Fibroblast of gingiva (primary cell): ENCODE results near the gene CAPN8.
"Not testable (repeated sequence)": the region's sequence is repeated elsewhere in the genome, so short reads cannot be mapped to it uniquely, and the experiment has no call there.

ENCODE experiments used
- DNase-seq: peaks from one replicate; pipeline ENCODE4 v3.0.0-alpha.2; 2011; ENCODE audit warnings: low read depth

Gene CAPN8

DNA sequence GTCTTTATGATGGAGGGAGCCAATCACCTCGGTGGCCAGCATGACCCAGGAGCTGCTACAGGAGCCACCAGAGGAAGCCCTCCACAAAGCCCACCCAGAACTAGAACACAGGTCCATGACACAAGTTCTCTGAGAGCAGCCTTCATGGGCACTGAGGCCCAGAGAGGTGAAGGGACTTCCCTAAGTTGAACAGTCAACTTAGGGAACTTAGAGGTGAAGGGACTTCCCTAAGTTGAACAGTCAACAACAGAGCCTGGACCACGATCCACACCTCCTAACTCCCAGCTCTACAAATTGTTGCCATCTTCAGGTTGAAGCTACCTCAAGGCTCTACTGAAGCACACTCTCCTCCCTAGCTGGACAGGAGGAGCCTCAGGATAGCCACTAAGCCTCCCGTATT, 139.5 kb downstream of the CAPN8 start:
- DNase-seq = no peak

- DNase-seq = no peak
These were observed 140.0 kb downstream of the CAPN8 start for GRCh38 chr1:223525546-223525945.

- no peak for DNase-seq
These were observed 140.5 kb downstream of the CAPN8 start for GRCh38 chr1:223524930-223525451.

DNA sequence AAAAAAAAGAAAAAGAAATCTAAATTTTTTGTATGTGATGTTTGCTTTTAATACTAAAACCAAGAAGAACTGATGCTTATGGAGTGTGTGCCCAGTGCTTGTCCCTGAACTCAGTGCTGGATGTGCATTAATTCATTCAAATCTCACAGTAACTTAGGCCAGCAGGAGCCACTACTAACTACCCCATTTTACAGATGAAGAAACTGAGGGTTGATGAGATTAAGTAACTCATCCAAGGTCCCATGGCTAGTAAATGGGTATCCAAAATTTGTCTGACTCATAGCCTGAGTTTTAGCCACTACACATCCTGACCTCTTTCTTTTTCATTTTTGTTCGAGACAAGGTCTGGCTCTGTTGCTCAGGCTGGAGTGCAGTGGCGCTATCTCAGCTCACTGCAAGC, 144.4 kb downstream of the CAPN8 start:
- DNase-seq = no peak

- no peak for DNase-seq
These were observed 145.3 kb downstream of the CAPN8 start for GRCh38 chr1:223520200-223520599.

DNA sequence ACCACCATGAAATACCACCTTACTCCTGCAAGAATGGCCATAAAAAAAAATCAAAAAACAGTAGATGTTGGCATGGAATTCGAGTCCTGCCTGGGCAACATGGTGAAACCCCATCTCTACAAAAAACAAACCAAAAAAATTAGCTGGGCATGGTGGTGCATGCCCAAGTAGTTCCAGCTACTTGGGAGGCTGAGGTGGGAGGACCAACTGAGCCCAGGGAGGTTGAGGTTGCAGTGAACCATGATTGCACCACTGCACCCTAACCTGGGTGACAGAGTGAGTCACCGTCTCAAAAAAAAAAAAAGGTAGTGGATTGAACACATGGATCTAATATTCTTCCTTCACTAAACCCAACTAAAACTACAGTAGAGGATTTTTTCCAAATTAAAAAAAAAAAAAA, 146.4 kb downstream of the CAPN8 start:
- no peak for DNase-seq

GRCh38 chr1:223518553-223518952, 146.9 kb downstream of the CAPN8 start:
- DNase-seq = not testable (repeated sequence)

GRCh38 chr1:223515926-223516325, 149.6 kb downstream of the CAPN8 start:
- no peak for DNase-seq

GRCh38 chr1:223515421-223515820, 150.1 kb downstream of the CAPN8 start:
- DNase-seq = no peak

- DNase-seq = no peak
These were observed 150.9 kb downstream of the CAPN8 start for GRCh38 chr1:223514644-223515043.

- no peak for DNase-seq
These were observed 152.2 kb downstream of the CAPN8 start for GRCh38 chr1:223513309-223513708.

- DNase-seq = no peak
These were observed 153.4 kb downstream of the CAPN8 start for GRCh38 chr1:223512057-223512456.

DNA sequence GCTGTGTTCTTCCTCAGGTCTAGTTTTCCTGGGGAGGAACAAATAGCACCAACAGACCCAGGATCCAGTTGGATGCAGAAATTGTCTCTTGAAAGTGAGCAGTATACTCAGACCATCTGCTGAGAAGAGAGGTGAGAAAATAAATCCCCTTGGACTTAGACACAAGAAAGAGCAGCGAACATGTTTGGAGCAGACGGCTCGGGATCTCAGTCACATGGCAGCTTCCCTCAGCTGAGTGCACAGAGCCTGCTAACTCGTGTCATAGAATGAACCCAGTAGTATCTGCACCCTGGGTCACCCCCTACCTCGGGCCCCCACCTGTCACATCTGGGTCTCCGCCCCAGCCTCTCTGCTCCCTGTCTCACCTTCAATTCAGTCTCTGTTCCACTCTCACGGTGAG, 156.7 kb downstream of the CAPN8 start:
- DNase-seq = no peak

GRCh38 chr1:223504741-223505140, 160.8 kb downstream of the CAPN8 start:
- peak; percentile 30 for DNase-seq

DNA sequence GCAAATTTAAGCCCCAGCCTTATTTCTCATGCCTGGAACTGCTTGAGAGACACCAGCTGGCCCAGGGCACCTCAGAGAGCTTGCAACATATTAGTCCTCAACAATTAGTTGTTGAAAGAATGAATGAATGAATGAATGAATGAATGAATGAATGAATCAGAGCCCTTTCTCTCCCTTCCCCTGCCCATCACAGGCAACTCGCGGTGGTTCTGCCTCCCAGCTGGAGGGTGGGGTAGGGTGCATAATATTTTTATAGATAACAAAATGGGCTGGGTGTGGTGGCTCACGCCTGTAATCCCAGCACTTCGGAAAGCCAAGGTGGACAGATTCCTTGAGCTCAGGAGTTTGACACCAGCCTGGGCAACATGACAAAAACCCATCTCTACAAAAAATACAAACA, 162.2 kb downstream of the CAPN8 start:
- no peak for DNase-seq

DNA sequence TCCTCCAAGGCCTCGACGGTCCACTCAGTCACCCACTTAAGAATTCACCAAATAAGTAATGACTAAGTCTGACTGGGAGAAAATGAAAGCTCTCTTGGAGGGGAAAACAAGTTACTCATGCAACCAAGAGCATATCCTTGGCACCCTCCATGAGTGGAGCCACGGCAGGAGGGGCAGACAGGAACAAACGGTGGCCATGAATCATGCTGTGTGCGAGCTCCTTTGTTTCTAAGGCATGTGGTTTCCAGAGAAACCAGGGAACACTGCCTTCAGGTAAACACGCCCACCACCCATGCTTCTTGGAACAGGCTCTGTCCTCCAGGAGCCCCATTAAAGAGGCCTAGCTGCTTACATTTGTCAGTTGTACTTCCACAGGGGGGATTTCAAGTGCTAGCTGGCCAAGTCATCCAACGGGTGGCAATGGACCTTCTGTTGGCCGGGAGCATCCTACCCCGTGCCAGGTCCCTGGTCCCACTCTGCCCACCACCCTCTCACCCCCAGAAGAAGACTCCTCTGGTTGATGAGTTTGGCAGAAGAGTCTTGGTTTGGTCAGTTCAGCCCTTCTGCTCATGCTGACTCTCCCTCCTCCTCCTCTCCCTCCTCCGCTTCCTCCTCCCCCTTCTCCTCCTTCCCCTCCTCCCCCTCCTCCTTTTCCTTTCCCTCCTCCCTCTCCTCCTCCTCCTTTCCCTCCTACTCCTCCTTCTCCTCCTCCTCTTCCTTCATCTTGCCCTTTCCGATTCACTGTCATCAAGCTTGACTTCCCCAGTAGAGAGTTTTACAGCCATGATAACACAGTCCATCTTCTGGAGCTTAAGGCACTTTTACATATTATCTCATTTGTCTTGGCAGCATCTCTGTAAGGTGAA, 164.7 kb downstream of the CAPN8 start:
- DNase-seq = peak; percentile 50

DNA sequence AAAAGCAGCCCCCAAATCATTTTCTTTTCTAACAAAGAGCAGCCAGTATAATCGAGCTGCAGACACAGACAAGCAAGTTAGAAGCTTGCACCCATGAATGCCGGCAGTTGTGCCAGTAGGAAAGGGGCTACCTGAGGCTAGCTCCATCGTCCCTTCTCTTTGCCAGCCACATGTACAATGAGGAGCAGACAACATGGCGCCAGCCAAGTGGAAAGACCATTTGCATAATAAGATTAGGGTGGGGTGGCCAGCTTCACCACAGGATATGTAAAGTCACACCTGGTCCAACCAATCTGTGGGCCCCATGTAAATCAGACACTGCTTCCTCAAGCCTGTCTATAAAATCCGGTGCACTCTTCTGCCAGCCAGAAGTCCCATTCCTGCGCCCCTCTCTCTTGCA, 168.6 kb downstream of the CAPN8 start:
- DNase-seq = no peak

GRCh38 chr1:223494926-223495645, 170.4 kb downstream of the CAPN8 start:
- DNase-seq = no peak

DNA sequence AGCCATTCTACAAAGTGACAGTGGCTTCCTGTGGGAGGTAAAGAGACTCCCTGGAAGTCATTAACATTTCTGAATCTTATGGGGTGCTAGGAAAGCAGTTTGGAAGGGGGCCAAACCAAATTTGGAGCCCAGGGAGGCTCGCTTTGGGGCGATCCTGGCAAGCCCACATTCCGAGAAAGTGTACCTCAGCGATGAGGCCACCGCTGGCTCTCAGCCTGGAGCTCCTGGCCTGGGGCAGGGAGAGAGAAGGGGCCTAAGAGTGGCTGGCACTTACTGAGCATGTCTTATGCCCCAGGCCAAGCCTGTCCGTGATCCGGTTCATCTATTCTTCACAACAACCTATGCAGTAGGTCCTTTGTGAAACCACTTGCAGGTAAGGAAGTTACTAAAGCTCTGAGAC, 173.5 kb downstream of the CAPN8 start:
- DNase-seq = no peak
